ENCODE results near the gene GEN1.

- TF ChIP-seq REPIN1 (CRISPR knock-in tag; IDR thresholded peaks at IDR 0.05; ENCODE audit: borderline replicate concordance, low read depth) = no peak
- no peak for TF ChIP-seq CTCF (CRISPR knock-in tag; IDR thresholded peaks at IDR 0.05)
- TF ChIP-seq, protein P1, sequence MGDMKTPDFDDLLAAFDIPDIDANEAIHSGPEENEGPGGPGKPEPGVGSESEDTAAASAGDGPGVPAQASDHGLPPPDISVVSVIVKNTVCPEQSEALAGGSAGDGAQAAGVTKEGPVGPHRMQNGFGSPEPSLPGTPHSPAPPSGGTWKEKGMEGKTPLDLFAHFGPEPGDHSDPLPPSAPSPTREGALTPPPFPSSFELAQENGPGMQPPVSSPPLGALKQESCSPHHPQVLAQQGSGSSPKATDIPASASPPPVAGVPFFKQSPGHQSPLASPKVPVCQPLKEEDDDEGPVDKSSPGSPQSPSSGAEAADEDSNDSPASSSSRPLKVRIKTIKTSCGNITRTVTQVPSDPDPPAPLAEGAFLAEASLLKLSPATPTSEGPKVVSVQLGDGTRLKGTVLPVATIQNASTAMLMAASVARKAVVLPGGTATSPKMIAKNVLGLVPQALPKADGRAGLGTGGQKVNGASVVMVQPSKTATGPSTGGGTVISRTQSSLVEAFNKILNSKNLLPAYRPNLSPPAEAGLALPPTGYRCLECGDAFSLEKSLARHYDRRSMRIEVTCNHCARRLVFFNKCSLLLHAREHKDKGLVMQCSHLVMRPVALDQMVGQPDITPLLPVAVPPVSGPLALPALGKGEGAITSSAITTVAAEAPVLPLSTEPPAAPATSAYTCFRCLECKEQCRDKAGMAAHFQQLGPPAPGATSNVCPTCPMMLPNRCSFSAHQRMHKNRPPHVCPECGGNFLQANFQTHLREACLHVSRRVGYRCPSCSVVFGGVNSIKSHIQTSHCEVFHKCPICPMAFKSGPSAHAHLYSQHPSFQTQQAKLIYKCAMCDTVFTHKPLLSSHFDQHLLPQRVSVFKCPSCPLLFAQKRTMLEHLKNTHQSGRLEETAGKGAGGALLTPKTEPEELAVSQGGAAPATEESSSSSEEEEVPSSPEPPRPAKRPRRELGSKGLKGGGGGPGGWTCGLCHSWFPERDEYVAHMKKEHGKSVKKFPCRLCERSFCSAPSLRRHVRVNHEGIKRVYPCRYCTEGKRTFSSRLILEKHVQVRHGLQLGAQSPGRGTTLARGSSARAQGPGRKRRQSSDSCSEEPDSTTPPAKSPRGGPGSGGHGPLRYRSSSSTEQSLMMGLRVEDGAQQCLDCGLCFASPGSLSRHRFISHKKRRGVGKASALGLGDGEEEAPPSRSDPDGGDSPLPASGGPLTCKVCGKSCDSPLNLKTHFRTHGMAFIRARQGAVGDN (CRISPR knock-in tag; IDR thresholded peaks at IDR 0.05) = no peak
- TF ChIP-seq CREB1 (IDR thresholded peaks at IDR 0.05) = no peak
- TF ChIP-seq CREB1 (CRISPR knock-in tag; IDR thresholded peaks at IDR 0.05) = no peak
- TF ChIP-seq ZNF331 (CRISPR knock-in tag; IDR thresholded peaks at IDR 0.05) = no peak
- no peak for TF ChIP-seq TCF7L2 (IDR thresholded peaks at IDR 0.05; ENCODE audit: low read depth, low read length)
- no peak for TF ChIP-seq SETDB1 (CRISPR knock-in tag; IDR thresholded peaks at IDR 0.05; ENCODE audit: borderline replicate concordance)
These were observed 68.6 kb downstream of the GEN1 start for GRCh38 chr2:17822445-17823117.

Data from HepG2 (cell line).